ENCODE measurements around the gene TDRD10.
A peak's percentile ranks its signal among the peaks of the same experiment; 100 is the strongest.

The TDRD10 gene

DNA sequence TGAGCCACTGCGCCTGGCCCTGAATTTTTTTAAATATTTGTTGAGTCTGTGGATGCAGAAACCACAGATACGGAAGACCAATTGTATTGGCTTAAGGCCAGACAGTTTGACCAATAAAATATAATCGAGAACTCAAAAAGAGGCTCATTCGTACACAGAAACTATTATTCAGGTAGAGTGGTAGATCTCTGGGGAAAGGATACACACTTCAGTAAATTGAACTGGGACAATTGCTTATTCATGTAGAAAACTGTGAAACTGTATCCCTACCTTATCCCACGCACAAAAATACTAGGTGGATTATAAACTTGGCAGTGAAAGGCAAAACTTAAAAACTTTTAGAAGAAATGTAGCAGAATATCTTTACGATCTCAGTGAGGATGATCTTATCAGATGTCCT, 25.2 kb downstream of the TDRD10 start:
- TF ChIP-seq NFIC (IDR thresholded peaks at IDR 0.05) (0 out of 2 replicates have a peak, but pooled peaks have one; percentile 19), CEBPB (IDR thresholded peaks at IDR 0.05) (no peak)

DNA sequence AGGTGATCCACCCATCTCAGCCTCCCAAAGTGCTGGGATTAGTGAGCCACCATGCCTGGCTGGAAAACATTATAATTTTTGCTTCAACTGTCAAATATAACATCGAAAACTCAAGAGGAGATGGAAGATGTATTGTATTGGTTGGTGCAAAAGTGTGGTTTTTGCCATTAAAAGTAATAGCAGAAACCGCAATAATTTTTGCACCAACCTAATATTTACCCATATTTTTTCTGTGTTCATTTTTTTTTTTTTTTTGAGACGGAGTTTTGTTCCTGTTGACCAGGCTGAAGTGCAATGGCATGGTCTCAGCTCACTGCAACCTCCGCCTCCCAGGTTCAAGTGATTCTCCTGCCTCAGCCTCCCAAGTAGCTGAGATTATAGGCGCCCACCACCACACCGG, 27.3 kb downstream of the TDRD10 start:
- no peak for TF ChIP-seq ZBTB7A (IDR thresholded peaks at IDR 0.05; ENCODE audit: low read depth)
- TF ChIP-seq, protein P1, sequence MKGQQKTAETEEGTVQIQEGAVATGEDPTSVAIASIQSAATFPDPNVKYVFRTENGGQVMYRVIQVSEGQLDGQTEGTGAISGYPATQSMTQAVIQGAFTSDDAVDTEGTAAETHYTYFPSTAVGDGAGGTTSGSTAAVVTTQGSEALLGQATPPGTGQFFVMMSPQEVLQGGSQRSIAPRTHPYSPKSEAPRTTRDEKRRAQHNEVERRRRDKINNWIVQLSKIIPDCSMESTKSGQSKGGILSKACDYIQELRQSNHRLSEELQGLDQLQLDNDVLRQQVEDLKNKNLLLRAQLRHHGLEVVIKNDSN (IDR thresholded peaks at IDR 0.05) = no peak

DNA sequence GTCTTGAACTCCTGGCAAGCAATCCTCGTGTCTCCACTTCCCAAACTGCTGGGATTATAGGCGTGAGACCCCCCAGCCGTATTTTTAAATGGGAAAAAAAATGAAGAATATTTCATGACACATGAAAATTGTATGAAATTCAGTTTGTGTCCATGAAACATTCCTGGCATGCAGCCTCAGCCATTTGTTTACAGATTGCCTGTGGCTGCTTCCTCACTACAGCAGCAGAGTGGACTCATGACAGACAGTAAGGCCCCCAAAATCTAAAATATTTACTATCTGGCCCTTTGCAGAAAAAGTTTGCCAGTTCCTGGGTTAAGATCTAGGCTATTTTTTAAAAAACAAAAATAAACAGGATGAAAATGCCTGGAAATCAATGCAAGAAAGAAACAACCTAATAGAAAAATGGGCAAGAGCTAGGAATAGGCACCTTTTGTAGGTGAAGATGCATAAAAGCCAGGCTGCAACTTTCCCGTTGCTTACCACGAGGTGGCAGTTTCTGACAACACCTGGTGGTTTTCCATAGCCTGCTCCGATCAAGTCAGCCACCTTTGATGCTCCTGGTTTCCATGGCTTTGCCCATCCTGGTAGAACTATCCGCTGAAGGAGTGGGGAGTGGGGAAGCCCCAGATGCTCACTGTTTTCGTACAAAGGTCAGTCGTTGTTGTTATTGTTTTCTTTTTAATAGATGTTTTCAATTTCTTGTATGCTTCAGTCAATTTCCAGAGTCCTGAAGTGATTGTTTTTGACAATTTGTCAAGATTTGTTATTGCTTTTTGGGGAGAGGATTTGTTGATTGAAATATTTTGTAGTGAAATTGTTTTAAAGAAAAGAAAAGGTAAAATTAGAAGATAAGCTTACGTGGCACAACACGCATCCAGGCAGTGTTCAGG, 32.2 kb downstream of the TDRD10 start:
- peak; percentile 72 for TF ChIP-seq RAD21 (IDR thresholded peaks at IDR 0.05; ENCODE audit: low read depth)
- TF ChIP-seq TCF12 (IDR thresholded peaks at IDR 0.05; ENCODE audit: low read depth) = no peak

DNA sequence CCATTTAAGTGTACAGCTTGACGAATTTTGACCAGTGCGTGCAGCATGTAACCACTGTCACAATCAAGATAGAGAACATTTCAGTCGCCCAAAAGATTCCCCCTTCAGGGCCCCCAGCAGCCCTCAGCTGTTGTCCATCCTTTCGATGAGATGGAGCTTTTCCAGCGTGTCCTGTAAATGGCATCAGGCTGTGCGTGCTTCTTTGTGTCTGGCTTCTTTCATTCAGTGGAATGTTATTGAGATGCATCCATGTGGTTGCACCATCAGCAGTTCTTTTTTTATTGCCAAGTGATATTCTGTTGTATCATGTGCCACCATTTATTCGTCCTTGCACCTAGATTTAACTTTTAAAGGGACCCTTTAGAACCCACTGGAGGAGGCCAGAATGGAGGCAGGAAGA, 34.6 kb downstream of the TDRD10 start:
- no peak for TF ChIP-seq RAD21 (IDR thresholded peaks at IDR 0.05; ENCODE audit: low read depth)
- TF ChIP-seq TCF12 (IDR thresholded peaks at IDR 0.05; ENCODE audit: low read depth) = no peak
- TF ChIP-seq YY1 (IDR thresholded peaks at IDR 0.05; ENCODE audit: low read depth) = no peak
- no peak for TF ChIP-seq NFIC (IDR thresholded peaks at IDR 0.05)
- TF ChIP-seq CREB1 (IDR thresholded peaks at IDR 0.05; ENCODE audit: low read depth) = no peak
- TF ChIP-seq, protein P2, sequence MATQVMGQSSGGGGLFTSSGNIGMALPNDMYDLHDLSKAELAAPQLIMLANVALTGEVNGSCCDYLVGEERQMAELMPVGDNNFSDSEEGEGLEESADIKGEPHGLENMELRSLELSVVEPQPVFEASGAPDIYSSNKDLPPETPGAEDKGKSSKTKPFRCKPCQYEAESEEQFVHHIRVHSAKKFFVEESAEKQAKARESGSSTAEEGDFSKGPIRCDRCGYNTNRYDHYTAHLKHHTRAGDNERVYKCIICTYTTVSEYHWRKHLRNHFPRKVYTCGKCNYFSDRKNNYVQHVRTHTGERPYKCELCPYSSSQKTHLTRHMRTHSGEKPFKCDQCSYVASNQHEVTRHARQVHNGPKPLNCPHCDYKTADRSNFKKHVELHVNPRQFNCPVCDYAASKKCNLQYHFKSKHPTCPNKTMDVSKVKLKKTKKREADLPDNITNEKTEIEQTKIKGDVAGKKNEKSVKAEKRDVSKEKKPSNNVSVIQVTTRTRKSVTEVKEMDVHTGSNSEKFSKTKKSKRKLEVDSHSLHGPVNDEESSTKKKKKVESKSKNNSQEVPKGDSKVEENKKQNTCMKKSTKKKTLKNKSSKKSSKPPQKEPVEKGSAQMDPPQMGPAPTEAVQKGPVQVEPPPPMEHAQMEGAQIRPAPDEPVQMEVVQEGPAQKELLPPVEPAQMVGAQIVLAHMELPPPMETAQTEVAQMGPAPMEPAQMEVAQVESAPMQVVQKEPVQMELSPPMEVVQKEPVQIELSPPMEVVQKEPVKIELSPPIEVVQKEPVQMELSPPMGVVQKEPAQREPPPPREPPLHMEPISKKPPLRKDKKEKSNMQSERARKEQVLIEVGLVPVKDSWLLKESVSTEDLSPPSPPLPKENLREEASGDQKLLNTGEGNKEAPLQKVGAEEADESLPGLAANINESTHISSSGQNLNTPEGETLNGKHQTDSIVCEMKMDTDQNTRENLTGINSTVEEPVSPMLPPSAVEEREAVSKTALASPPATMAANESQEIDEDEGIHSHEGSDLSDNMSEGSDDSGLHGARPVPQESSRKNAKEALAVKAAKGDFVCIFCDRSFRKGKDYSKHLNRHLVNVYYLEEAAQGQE (IDR thresholded peaks at IDR 0.05; ENCODE audit: low read depth) = no peak
- TF ChIP-seq EP300 (IDR thresholded peaks at IDR 0.05; ENCODE audit: borderline replicate concordance) = no peak

DNA sequence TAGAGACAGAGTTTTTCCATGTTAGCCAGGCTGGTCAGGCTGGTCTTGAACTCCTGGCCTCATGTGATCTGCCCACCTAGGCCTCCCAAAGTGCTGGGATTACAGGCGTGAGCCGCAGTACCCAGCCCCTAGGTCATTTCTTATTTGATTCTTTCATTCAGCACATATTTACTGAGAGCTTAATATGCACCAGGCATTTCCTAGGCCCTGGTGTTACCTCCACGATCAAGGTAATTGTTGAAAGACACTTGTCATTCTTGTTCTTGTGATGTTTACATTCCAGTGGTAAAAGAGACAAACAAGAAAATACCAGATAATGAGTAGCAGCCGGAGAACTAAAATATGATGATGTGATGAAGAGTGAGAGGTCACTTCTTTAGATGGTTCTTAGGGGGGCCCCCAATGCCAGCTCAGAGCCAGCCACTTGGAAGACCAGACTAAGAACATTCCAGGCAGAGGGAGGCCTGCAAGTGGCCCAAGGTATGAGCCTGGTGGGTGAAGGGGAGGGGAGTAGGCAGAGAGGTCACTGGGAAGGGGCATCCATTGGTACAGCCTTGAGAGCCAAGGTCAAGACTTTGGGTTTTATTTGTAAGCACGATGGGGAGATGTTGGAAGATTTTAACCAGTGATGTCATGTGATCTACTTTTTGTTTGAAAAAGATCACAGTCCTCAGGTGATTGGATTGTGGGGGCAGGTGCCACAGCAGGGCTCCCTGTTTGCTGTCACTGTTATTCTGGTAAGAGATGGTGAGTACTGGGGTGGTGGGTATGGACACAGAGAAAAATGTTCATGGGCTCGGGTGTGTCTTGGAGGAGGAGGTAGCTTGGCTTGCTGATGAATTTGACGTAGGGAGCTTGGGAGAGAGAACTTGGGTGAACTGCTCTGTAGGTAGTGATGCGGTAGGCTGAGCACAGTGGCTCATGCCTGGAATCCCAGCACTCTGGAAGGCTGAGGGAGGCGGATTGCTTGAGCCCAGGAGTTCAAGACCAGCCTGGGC, 37.8 kb downstream of the TDRD10 start:
- TF ChIP-seq RAD21 (IDR thresholded peaks at IDR 0.05; ENCODE audit: low read depth) = no peak
- no peak for TF ChIP-seq TEAD4 (IDR thresholded peaks at IDR 0.05)
- TF ChIP-seq TCF12 (IDR thresholded peaks at IDR 0.05; ENCODE audit: low read depth) = no peak
- TF ChIP-seq ZBTB7A (IDR thresholded peaks at IDR 0.05; ENCODE audit: low read depth) = no peak
- no peak for TF ChIP-seq EP300 (IDR thresholded peaks at IDR 0.05; ENCODE audit: borderline replicate concordance)
- TF ChIP-seq EGR1 (IDR thresholded peaks at IDR 0.05) = no peak
- no peak for TF ChIP-seq FOXM1 (IDR thresholded peaks at IDR 0.05; ENCODE audit: borderline replicate concordance, low read depth)
- no peak for TF ChIP-seq CEBPB (IDR thresholded peaks at IDR 0.05)
- no peak for TF ChIP-seq CREB1 (IDR thresholded peaks at IDR 0.05; ENCODE audit: low read depth)
- TF ChIP-seq, protein P2 (IDR thresholded peaks at IDR 0.05; ENCODE audit: low read depth) = no peak
- TF ChIP-seq, protein P3, sequence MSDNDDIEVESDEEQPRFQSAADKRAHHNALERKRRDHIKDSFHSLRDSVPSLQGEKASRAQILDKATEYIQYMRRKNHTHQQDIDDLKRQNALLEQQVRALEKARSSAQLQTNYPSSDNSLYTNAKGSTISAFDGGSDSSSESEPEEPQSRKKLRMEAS (IDR thresholded peaks at IDR 0.05) = no peak
- TF ChIP-seq NFIC (IDR thresholded peaks at IDR 0.05) = no peak
- TF ChIP-seq, protein P1 (IDR thresholded peaks at IDR 0.05) = no peak
- no peak for TF ChIP-seq TAF1 (IDR thresholded peaks at IDR 0.05; ENCODE audit: low read depth)
- no peak for TF ChIP-seq YY1 (IDR thresholded peaks at IDR 0.05; ENCODE audit: low read depth)

DNA sequence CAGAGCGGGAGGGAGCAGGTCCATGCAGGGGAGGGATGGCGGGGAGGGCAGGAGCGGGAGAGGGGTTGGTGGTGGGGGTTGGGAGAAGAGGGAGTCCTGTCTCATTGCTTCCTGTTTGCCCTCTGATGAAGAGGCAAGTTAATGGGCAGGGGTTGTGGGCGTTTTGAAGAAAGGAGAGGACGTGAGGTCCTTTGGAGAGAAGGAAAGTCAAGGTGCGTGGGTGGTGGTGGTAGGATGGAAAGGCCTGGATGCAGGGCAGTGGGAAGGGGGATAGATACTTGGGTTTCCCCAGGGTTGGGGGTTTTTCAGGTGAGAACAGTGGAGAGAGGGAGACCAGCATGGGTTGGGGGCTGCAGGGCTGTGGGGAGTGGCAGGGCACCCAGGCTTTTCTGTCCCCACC, 39.2 kb downstream of the TDRD10 start:
- no peak for TF ChIP-seq TEAD4 (IDR thresholded peaks at IDR 0.05)
- TF ChIP-seq, protein P1 (IDR thresholded peaks at IDR 0.05) = no peak
- no peak for TF ChIP-seq YY1 (IDR thresholded peaks at IDR 0.05; ENCODE audit: low read depth)
- TF ChIP-seq, protein P3 (IDR thresholded peaks at IDR 0.05) = no peak
- TF ChIP-seq, protein P2 (IDR thresholded peaks at IDR 0.05; ENCODE audit: low read depth) = no peak
- no peak for TF ChIP-seq CREB1 (IDR thresholded peaks at IDR 0.05; ENCODE audit: low read depth)
- no peak for TF ChIP-seq EP300 (IDR thresholded peaks at IDR 0.05; ENCODE audit: borderline replicate concordance)
- TF ChIP-seq FOXM1 (IDR thresholded peaks at IDR 0.05; ENCODE audit: borderline replicate concordance, low read depth) = no peak

All from Ishikawa (cell line).